Tibial nerve (tissue), 4 donors: Measurements from ENCODE around the gene ROBO1. TPM values are rescaled to one million over a fixed set of nuclear protein-coding genes. Genes with fewer than 3 reads are reported as not detected.

ENCODE experiments used
- DNase-seq, 2 donors: peaks; one replicate each; pipeline ENCODE4 v3.0.0-alpha.2; 2019; ENCODE audit warnings: low spot score in 2 of 2
- H3K27ac ChIP-seq, 4 donors: fragments of 200-600 bp; sonication (generic) in 3 of 4; one replicate each; pipeline ENCODE4 v1.5.1; 2017 to 2019; ENCODE audit warnings: mild to moderate bottlenecking in 1 of 4
- H3K27me3 ChIP-seq, 2 donors: fragments of 200-600 bp; sonication (generic) in 1 of 2; one replicate each; pipeline versions ENCODE4 v1.5.1 to v1.6.0; 2017 to 2019
- H3K36me3 ChIP-seq, 3 donors: fragments of 200-600 bp; sonication (generic); one replicate each; pipeline ENCODE4 v1.5.1; 2018 to 2019
- H3K4me1 ChIP-seq, 4 donors: fragments of 200-600 bp; sonication (generic) in 3 of 4; one replicate each; pipeline ENCODE4 v1.5.1; 2017 to 2019
- H3K4me3 ChIP-seq, 4 donors: fragments of 200-600 bp; sonication (generic) in 3 of 4; one replicate each; pipeline ENCODE4 v1.5.1; 2017 to 2019; ENCODE audit warnings: mild to moderate bottlenecking in 1 of 4, moderate library complexity in 1 of 4
- H3K9me3 ChIP-seq, 4 donors: fragments of 200-600 bp; sonication (generic) in 3 of 4; one replicate each; pipeline ENCODE4 v1.5.1; 2017 to 2019
- EP300 ChIP-seq, 2 donors: sonication (generic); formaldehyde crosslinking; IDR thresholded peaks; one replicate each; pipeline ENCODE4 v1.6.1; 2017; ENCODE audit warnings: antibody characterized with exemption in 2 of 2, mild to moderate bottlenecking in 1 of 2
- POLR2A ChIP-seq, 2 donors: fragments of 450-650 bp; IDR thresholded peaks; one replicate each; pipeline ENCODE4 v1.6.1; 2017; ENCODE audit warnings: antibody characterized with exemption in 2 of 2, mild to moderate bottlenecking in 2 of 2, moderate library complexity in 2 of 2
- whole genome bisulfite sequencing, 2 donors: methylation state at CpG; one replicate each; pipeline ENCODE4 v1.1.5; 2018; 5-methylcytosine and 5-hydroxymethylcytosine counted together
- total RNA-seq, 4 donors: library from RNA; depleted of rRNA; stranded (reverse); fragments of >200 nt; gene quantifications; one replicate each; pipeline ENCODE4 v1.1.0, GENCODE V29; 2016
- TF ChIP-seq, protein P1 (sequence below), 5 experiments: fragments of 200-600 bp in 3 of 5; fragments of 450-650 bp in 2 of 5; sonication (generic) in 3 of 5; IDR thresholded peaks; one replicate each; pipeline ENCODE4 v1.5.1; 2016 to 2019; ENCODE audit warnings: antibody characterized with exemption in 5 of 5, mild to moderate bottlenecking in 3 of 5, moderate library complexity in 2 of 5

The ROBO1 gene
- total RNA-seq, 4 donors from 2014 or later, result 12.6 to 27.8 (median 23.1) TPM

DNA sequence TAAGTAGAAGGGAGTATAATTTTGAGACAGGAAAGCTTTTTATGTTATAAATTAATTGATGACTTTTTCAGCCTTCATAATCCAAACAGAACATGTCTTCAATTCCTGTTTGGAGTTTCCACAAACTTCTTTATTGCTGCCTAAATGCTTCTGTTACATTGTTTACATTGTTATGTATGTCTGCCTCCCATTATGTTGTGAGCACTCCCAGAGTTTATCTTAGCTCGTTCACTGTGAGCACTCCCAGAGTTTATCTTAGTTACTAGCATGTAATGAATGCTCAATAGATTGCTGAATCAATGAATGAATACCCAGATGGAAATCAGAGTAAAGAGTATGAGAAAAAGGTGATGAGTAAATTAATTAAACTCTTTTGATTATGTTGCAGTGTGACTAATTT, 1178.0 kb downstream of the ROBO1 start:
- Histone ChIP-seq H3K27me3 (no peaks in the 10 kb centered on the region), H3K4me1 (no peaks in the 10 kb centered on the region), H3K9me3 (no peaks in the 10 kb centered on the region), H3K27ac (no peak overlapping the region), H3K4me3 (no peak overlapping the region), H3K36me3 (no peaks in the 10 kb centered on the region)
- 8 to 19% methylated on average over 1 of the region's 1 CpG for WGBS, 2 donors
- no peak for DNase-seq
- TF ChIP-seq EP300 (IDR thresholded peaks at IDR 0.05), result no peak
- TF ChIP-seq, protein P1, sequence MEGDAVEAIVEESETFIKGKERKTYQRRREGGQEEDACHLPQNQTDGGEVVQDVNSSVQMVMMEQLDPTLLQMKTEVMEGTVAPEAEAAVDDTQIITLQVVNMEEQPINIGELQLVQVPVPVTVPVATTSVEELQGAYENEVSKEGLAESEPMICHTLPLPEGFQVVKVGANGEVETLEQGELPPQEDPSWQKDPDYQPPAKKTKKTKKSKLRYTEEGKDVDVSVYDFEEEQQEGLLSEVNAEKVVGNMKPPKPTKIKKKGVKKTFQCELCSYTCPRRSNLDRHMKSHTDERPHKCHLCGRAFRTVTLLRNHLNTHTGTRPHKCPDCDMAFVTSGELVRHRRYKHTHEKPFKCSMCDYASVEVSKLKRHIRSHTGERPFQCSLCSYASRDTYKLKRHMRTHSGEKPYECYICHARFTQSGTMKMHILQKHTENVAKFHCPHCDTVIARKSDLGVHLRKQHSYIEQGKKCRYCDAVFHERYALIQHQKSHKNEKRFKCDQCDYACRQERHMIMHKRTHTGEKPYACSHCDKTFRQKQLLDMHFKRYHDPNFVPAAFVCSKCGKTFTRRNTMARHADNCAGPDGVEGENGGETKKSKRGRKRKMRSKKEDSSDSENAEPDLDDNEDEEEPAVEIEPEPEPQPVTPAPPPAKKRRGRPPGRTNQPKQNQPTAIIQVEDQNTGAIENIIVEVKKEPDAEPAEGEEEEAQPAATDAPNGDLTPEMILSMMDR (IDR thresholded peaks at IDR 0.05), result no peak
- no peak for TF ChIP-seq POLR2A (IDR thresholded peaks at IDR 0.05)

DNA sequence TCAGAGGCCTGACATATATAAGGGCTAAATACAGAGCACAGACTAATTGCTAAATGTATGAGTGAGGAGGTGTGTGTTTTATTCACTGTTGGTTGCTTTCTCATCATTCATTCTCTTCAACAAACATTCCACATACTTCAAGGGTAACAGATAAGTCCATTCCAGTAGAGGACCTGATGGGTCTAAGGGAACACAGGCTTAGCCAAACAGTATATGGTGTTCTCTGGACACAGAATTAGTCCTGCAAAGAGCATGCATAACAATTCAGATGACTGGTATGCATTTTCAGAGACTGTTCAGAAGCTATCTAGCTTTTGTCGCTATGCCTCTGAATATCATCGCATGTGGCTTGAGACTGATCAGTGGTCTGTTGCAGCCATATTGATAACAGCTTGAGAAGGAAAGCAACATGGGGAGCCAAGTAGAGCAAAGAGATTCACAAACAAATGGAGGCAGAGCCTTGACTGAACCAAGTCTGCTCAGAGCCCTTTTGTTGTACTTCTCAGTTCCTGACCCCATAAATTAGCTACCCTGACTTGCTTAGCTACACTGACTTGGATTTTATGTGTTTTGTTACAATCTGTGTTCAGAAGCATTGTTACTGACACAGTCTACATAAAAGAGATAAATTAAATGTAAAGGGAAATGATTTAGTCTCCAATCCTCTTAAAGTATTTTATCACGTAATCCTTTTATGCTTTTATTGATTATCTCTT, 1178.7 kb downstream of the ROBO1 start:
- Histone ChIP-seq H3K4me1 (no peaks in the 10 kb centered on the region), H3K4me3 (no peak overlapping the region), H3K27ac (no peak overlapping the region), H3K36me3 (no peaks in the 10 kb centered on the region), H3K9me3 (no peaks in the 10 kb centered on the region), H3K27me3 (no peaks in the 10 kb centered on the region)
- 92 to 94% methylated on average over 3 of the region's 3 CpGs for WGBS, 2 donors
- TF ChIP-seq EP300 (IDR thresholded peaks at IDR 0.05) (no peak), POLR2A (IDR thresholded peaks at IDR 0.05) (no peak)
- TF ChIP-seq, protein P1 (IDR thresholded peaks at IDR 0.05), result no peak
- no peak for DNase-seq

DNA sequence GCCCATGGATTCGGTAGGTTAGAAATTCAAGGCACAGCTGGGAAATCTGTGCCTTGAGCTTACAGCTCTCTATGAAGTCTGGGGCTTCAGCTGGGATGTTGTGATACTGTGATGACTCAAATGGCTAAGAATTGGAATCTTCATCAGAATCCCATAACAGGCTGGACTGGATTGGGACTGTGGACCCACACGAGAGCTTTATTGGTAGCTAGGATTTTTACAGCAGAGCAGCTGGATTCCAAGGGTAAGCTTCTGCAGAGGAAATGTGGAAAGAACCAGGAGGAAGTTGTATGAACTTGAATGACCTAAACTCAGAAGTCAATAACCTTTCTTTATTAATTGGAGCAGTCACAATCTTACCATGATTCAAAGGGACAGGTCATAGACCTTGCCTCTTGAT, 1187.1 kb downstream of the ROBO1 start:
- no peaks in the 10 kb centered on the region for H3K27me3 ChIP-seq
- no peak overlapping the region for H3K4me3 ChIP-seq
- H3K4me1 ChIP-seq, result no peaks in the 10 kb centered on the region
- no peak for DNase-seq
- 56 to 69% methylated on average over 2 of the region's 2 CpGs for WGBS, 2 donors
- H3K9me3 ChIP-seq, result no peaks in the 10 kb centered on the region
- no peak for TF ChIP-seq POLR2A (IDR thresholded peaks at IDR 0.05)
- TF ChIP-seq EP300 (IDR thresholded peaks at IDR 0.05), result no peak
- TF ChIP-seq, protein P1 (IDR thresholded peaks at IDR 0.05), result no peak
- H3K27ac ChIP-seq, result no peak overlapping the region
- H3K36me3 ChIP-seq, result no peaks in the 10 kb centered on the region

DNA sequence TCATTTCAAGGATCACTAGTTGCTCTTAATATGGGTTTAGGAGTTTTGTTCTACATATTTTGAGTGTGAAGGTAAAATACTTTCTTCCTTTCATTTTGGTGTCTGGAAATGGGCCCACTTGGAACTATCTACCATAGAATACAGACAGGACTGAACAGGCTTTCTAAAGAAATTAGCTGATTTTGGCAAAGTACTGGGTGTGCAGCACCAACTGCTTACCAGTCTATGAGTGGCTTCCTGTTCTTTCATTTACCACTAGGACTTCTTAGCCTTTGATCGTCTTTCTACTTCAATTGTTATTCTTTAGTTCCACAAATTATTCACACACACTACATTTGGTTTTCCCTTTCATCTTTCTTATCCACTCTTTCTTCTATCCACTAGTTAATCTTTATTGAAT, 1196.3 kb downstream of the ROBO1 start:
- no peaks in the 10 kb centered on the region for H3K27me3 ChIP-seq
- TF ChIP-seq EP300 (IDR thresholded peaks at IDR 0.05) (no peak), POLR2A (IDR thresholded peaks at IDR 0.05) (no peak)
- TF ChIP-seq, protein P1 (IDR thresholded peaks at IDR 0.05), result no peak
- WGBS, 2 donors, result 59 to 61% methylated on average over 1 of the region's 1 CpG
- H3K9me3 ChIP-seq, result no peaks in the 10 kb centered on the region
- H3K4me3 ChIP-seq, result no peak overlapping the region
- DNase-seq, result no peak
- no peaks in the 10 kb centered on the region for H3K4me1 ChIP-seq
- no peak overlapping the region for H3K27ac ChIP-seq
- no peaks in the 10 kb centered on the region for H3K36me3 ChIP-seq

DNA sequence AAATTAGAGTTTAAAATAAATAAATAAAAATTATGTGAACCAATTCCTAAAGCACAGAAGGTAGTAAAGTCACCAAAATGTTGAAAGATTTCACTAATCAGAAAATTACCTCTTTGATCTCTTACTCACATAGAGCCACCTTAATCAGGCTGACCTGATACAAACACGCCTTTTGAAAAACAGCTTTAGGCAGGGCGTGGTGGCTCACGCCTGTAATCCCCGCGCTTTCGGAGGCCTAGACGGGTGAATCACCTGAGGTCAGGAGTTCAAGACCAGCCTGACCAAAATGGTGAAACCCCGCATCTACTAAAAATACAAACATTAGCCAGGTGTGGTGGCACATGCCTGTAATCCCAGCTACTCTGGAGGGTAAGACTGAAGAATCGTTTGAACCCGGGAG, 1197.3 kb downstream of the ROBO1 start:
- no peaks in the 10 kb centered on the region for H3K4me1 ChIP-seq
- H3K9me3 ChIP-seq, result no peaks in the 10 kb centered on the region
- DNase-seq, result no peak
- no peak overlapping the region for H3K27ac ChIP-seq
- 92 to 96% methylated on average over 10 of the region's 10 CpGs for WGBS, 2 donors
- no peaks in the 10 kb centered on the region for H3K27me3 ChIP-seq
- no peak overlapping the region for H3K4me3 ChIP-seq
- H3K36me3 ChIP-seq, result no peaks in the 10 kb centered on the region
- TF ChIP-seq POLR2A (IDR thresholded peaks at IDR 0.05), result no peak
- TF ChIP-seq EP300 (IDR thresholded peaks at IDR 0.05), result no peak
- TF ChIP-seq, protein P1 (IDR thresholded peaks at IDR 0.05), result no peak
